Caco-2 (cell line): ENCODE measurements around the gene SLC16A7. TPM values are rescaled to one million over a fixed set of nuclear protein-coding genes. Genes with fewer than 3 reads are reported as not detected.

Experiments
- BruUV-seq: library from RNA; stranded (reverse); fragments of 400-500 nt; replicated peaks from 2 replicates; lab custom pipeline; 2021; lab: Mats Ljungman, UMichigan
- CTCF ChIA-PET: fragments of 300-600 bp; sonication (Branson Sonifier 250); formaldehyde crosslinking; loops from one replicate; lab custom pipeline; 2022; ENCODE audit warnings: antibody characterized with exemption; lab: Charles Lee
- POLR2A ChIA-PET: fragments of 300-600 bp; sonication (Branson Sonifier 250); formaldehyde crosslinking; loops from one replicate; lab custom pipeline; 2022; ENCODE audit warnings: antibody characterized with exemption; lab: Charles Lee
- DNase-seq, 2 experiments: peaks; one replicate each; pipeline versions ENCODE4 v3.0.0 to v3.0.0-alpha.2; 2020 to 2022
- H3K27me3 ChIP-seq: replicated peaks from 2 replicates; pipeline ENCODE4 v1.6.0; 2011; ENCODE audit warnings: low read length; ENCODE audit not compliant: control insufficient read depth, insufficient read depth
- H3K36me3 ChIP-seq: 2 replicates; pipeline ENCODE4 v1.5.1; 2011; ENCODE audit warnings: low read length; ENCODE audit not compliant: control insufficient read depth, insufficient read depth
- H3K4me1 ChIP-seq: fragments of 250-450 bp; sonication (Bioruptor Pico); 2 replicates; pipeline ENCODE4 v1.5.1; 2020; ENCODE audit warnings: mild to moderate bottlenecking
- H3K4me3 ChIP-seq: 2 replicates; pipeline ENCODE4 v1.5.1; 2011; ENCODE audit warnings: low read depth, mild to moderate bottlenecking, control low read depth, low read length
- H3K9me3 ChIP-seq: fragments of 250-450 bp; sonication (Bioruptor Pico); 2 replicates; pipeline ENCODE4 v1.5.1; 2020; ENCODE audit warnings: mild to moderate bottlenecking, moderate library complexity
- H3K27ac Mint-ChIP-seq: one replicate; pipeline ENCODE4 v1.8.0; 2022; ENCODE audit warnings: mixed read lengths; ENCODE audit not compliant: unreplicated experiment
- H3K27me3 Mint-ChIP-seq: one replicate; pipeline ENCODE4 v1.8.0; 2022; ENCODE audit warnings: mixed read lengths; ENCODE audit not compliant: insufficient read depth, unreplicated experiment
- H3K36me3 Mint-ChIP-seq: one replicate; pipeline ENCODE4 v1.8.0; 2022; ENCODE audit warnings: mild to moderate bottlenecking, mixed read lengths; ENCODE audit not compliant: insufficient read depth, unreplicated experiment
- H3K4me1 Mint-ChIP-seq: one replicate; pipeline ENCODE4 v1.8.0; 2022; ENCODE audit warnings: low read depth, mixed read lengths; ENCODE audit not compliant: unreplicated experiment
- H3K4me3 Mint-ChIP-seq: one replicate; pipeline ENCODE4 v1.8.0; 2022; ENCODE audit warnings: mild to moderate bottlenecking, moderate library complexity, mixed read lengths; ENCODE audit not compliant: unreplicated experiment
- H3K9me3 Mint-ChIP-seq: one replicate; pipeline ENCODE4 v1.8.0; 2022; ENCODE audit warnings: mixed read lengths; ENCODE audit not compliant: unreplicated experiment
- CTCF ChIP-seq, 2 experiments: fragments of 200-600 bp in 1 of 2; IDR thresholded peaks; 1 replicate in 1 of 2; 2 replicates in 1 of 2; pipeline versions ENCODE4 v1.5.1 to v1.8.0; 2011 to 2022; ENCODE audit warnings: antibody characterized with exemption in 1 of 2, control low read depth in 1 of 2, inconsistent platforms in 1 of 2, low read depth in 1 of 2, low read length in 1 of 2, mild to moderate bottlenecking in 1 of 2, moderate library complexity in 1 of 2; ENCODE audit not compliant: insufficient read depth in 1 of 2, severe bottlenecking in 1 of 2, unreplicated experiment in 1 of 2
- intact Hi-C: fragments of 100-400 bp; cut with micrococcal nuclease; formaldehyde crosslinking; loops from one replicate; pipeline ENCODE4 v1.10.0; 2022; ENCODE audit not compliant: unreplicated experiment
- total RNA-seq: library from RNA; stranded (reverse); gene quantifications from 2 replicates; pipeline ENCODE4 v1.2.3, GENCODE V29; 2022

Gene SLC16A7
- total RNA-seq, 1 experiment from 2014 or later = 6.6 TPM

DNA sequence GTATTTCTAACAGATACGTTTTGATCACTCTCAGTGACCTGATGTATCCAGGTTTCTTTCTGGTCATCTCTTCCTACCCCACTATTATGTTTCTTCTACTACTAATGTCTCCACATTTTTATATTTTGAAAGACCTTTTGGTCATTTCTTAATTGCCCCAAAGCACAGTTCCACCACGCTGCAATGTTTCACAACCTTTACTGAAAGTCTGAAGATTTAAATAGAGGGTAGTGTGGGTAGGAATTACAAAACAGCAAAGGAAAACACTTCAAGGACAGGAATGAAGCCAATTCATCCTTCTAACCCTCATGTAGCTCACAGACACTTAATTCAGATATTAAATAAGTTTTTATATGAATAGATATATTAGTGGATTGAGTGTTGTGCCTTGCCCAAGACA is 36.1 kb upstream of the SLC16A7 start:
- DNase-seq = no peak
- ChIA-PET POLR2A (no interaction called here), CTCF (no interaction called here)
- H3K4me3 ChIP-seq = no peak overlapping the region
- H3K9me3 Mint-ChIP-seq = no peaks in the 10 kb centered on the region
- no peak for TF ChIP-seq CTCF (IDR thresholded peaks at IDR 0.05; ENCODE audit: insufficient read depth in 1 of 2, low read depth in 1 of 2, low read length in 1 of 2, severe bottlenecking in 1 of 2, unreplicated experiment in 1 of 2)
- no peaks in the 10 kb centered on the region for H3K9me3 ChIP-seq
- no peak overlapping the region for H3K27ac Mint-ChIP-seq
- no peaks in the 10 kb centered on the region for H3K36me3 Mint-ChIP-seq
- no TSS peak for BruUV-seq
- peaks cover 2% of the 10 kb centered on the region for H3K27me3 Mint-ChIP-seq
- H3K27me3 ChIP-seq = no peaks in the 10 kb centered on the region
- H3K4me3 Mint-ChIP-seq = no peak overlapping the region
- H3K36me3 ChIP-seq = no peaks in the 10 kb centered on the region
- no peaks in the 10 kb centered on the region for H3K4me1 Mint-ChIP-seq
- H3K4me1 ChIP-seq = no peaks in the 10 kb centered on the region
- intact Hi-C loops = no loop called here

DNA sequence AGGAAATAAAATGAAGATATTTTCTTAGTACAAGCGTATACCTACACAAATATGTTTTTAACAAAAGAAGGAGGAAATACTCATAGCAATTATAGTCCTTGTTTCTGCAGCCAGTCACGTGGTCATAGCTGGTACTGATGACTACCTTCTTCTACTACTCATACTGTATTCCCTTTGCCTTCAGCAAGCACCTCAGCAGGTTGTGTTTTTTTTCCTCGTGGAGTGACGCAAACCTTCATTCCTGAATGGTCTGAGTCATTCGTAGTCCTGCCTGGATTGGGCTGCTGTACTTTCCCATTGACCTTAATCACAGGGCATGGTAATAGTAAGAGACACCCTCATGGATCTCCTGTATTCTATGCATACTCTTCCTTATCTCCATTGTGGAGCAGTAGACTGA is 25.7 kb upstream of the SLC16A7 start:
- Mint-ChIP-seq H3K9me3 (no peaks in the 10 kb centered on the region), H3K27ac (no peak overlapping the region), H3K4me1 (no peaks in the 10 kb centered on the region), H3K4me3 (no peak overlapping the region), H3K36me3 (no peaks in the 10 kb centered on the region), H3K27me3 (no peaks in the 10 kb centered on the region)
- no TSS peak for BruUV-seq
- Histone ChIP-seq H3K27me3 (no peaks in the 10 kb centered on the region), H3K36me3 (no peaks in the 10 kb centered on the region), H3K4me1 (no peaks in the 10 kb centered on the region), H3K9me3 (no peaks in the 10 kb centered on the region), H3K4me3 (no peak overlapping the region)
- CTCF ChIA-PET = no interaction called here
- no peak for TF ChIP-seq CTCF (IDR thresholded peaks at IDR 0.05; ENCODE audit: insufficient read depth in 1 of 2, low read depth in 1 of 2, low read length in 1 of 2, severe bottlenecking in 1 of 2, unreplicated experiment in 1 of 2)
- DNase-seq = no peak
- POLR2A ChIA-PET = no interaction called here
- intact Hi-C loops = no loop called here

DNA sequence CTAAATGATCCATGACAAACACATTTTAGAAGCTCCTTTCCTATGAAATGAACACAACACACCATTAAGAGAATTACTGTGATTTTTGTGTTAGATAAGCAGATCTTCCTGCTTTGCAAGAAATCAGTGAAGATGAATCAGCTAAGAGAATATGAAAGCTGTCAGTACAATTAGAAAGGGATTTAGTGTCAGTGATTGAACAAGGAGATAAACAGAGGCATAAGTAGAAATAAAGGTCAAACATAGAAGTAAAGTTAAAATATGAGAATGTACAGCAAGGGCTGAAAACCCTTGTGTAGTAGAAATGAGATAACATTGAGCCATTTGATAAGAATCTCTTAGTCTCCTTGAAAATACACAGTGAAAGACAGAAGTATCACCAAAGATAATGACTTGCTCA is 21.4 kb upstream of the SLC16A7 start:
- Mint-ChIP-seq H3K27ac (no peak overlapping the region), H3K4me3 (no peak overlapping the region), H3K36me3 (no peaks in the 10 kb centered on the region), H3K4me1 (no peaks in the 10 kb centered on the region), H3K9me3 (no peaks in the 10 kb centered on the region), H3K27me3 (peaks cover 2% of the 10 kb centered on the region)
- no TSS peak for BruUV-seq
- Histone ChIP-seq H3K36me3 (no peaks in the 10 kb centered on the region), H3K4me3 (no peak overlapping the region), H3K9me3 (no peaks in the 10 kb centered on the region), H3K27me3 (no peaks in the 10 kb centered on the region), H3K4me1 (no peaks in the 10 kb centered on the region)
- intact Hi-C loops = no loop called here
- POLR2A ChIA-PET = no interaction called here
- no peak for TF ChIP-seq CTCF (IDR thresholded peaks at IDR 0.05; ENCODE audit: insufficient read depth in 1 of 2, low read depth in 1 of 2, low read length in 1 of 2, severe bottlenecking in 1 of 2, unreplicated experiment in 1 of 2)
- no peak for DNase-seq
- CTCF ChIA-PET = no interaction called here
